B cell (primary cell): ENCODE data around the gene RAD51D.

Experiments used
- EZH2 ChIP-seq: IDR thresholded peaks from 2 replicates; pipeline ENCODE4 v1.6.1; 2012; ENCODE audit warnings: borderline replicate concordance, low read depth, mild to moderate bottlenecking, moderate library complexity, low read length; ENCODE audit not compliant: insufficient read depth, poor library complexity, severe bottlenecking
- TF ChIP-seq, protein P1 (sequence below): fragments of 200-600 bp; IDR thresholded peaks from one replicate; pipeline ENCODE4 v1.8.0; 2022; ENCODE audit warnings: antibody characterized with exemption, mild to moderate bottlenecking

DNA sequence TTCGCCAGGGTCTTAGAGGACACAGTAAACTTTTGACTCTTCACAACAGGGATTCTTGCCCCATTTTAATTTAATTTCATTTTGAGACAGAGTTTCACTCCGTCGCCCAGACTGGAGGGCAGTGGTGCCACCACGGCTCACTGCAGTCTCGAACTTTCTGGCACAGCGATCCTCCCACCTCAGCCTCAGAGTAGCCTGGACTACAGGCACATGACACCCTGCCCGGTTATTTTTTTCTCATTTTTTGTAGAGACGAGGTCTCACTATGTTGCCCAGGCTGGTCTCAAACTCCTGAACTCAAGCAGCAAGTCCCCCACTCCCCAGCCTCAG is 22.8 kb upstream of the RAD51D start:
- no peak for TF ChIP-seq EZH2
- TF ChIP-seq, protein P1, sequence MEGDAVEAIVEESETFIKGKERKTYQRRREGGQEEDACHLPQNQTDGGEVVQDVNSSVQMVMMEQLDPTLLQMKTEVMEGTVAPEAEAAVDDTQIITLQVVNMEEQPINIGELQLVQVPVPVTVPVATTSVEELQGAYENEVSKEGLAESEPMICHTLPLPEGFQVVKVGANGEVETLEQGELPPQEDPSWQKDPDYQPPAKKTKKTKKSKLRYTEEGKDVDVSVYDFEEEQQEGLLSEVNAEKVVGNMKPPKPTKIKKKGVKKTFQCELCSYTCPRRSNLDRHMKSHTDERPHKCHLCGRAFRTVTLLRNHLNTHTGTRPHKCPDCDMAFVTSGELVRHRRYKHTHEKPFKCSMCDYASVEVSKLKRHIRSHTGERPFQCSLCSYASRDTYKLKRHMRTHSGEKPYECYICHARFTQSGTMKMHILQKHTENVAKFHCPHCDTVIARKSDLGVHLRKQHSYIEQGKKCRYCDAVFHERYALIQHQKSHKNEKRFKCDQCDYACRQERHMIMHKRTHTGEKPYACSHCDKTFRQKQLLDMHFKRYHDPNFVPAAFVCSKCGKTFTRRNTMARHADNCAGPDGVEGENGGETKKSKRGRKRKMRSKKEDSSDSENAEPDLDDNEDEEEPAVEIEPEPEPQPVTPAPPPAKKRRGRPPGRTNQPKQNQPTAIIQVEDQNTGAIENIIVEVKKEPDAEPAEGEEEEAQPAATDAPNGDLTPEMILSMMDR: peak; percentile 45
